Measurements from ENCODE around the gene PHF11.
"Not testable (repeated sequence)": the region's sequence is repeated elsewhere in the genome, so short reads cannot be mapped to it uniquely, and the experiment has no call there.

PHF11 gene

GRCh38 chr13:49495783-49496762 lies at the start of gene PHF11:
TSS of gene PHF11 (plus strand) at chr13:49495953. CDS start at chr13:49496002, 49 bp downstream.
- peak; percentile 16 for DNase-seq

- no peak for DNase-seq
These were observed 49.3 kb upstream of the PHF11 start for GRCh38 chr13:49446473-49446872.

GRCh38 chr13:49448753-49449152 lies 47.0 kb upstream of the PHF11 start:
- DNase-seq: no peak

- DNase-seq: no peak
These were observed 45.5 kb upstream of the PHF11 start for GRCh38 chr13:49450105-49450819.

- DNase-seq: no peak
These were observed 42.9 kb upstream of the PHF11 start for GRCh38 chr13:49452725-49453457.

- DNase-seq: no peak
These were observed 42.3 kb upstream of the PHF11 start for GRCh38 chr13:49453465-49453864.

- DNase-seq: no peak
These were observed 41.3 kb upstream of the PHF11 start for GRCh38 chr13:49454388-49455006.

- no peak for DNase-seq
These were observed 40.8 kb upstream of the PHF11 start for GRCh38 chr13:49455007-49455398.

GRCh38 chr13:49456156-49456555 lies 39.6 kb upstream of the PHF11 start:
- DNase-seq: no peak

- DNase-seq: no peak
These were observed 38.5 kb upstream of the PHF11 start for GRCh38 chr13:49457221-49457620.

GRCh38 chr13:49459580-49459979 lies 36.2 kb upstream of the PHF11 start:
- DNase-seq: no peak

- no peak for DNase-seq
These were observed 31.7 kb upstream of the PHF11 start for GRCh38 chr13:49464085-49464484.

GRCh38 chr13:49464621-49465325 lies 31.0 kb upstream of the PHF11 start:
- DNase-seq: no peak

- DNase-seq: no peak
These were observed 29.4 kb upstream of the PHF11 start for GRCh38 chr13:49466292-49466838.

GRCh38 chr13:49472186-49472585 lies 23.6 kb upstream of the PHF11 start:
- no peak for DNase-seq

GRCh38 chr13:49476529-49476928 lies 19.2 kb upstream of the PHF11 start:
- DNase-seq: no peak

GRCh38 chr13:49481788-49482187 lies 14.0 kb upstream of the PHF11 start:
- DNase-seq: no peak

- no peak for DNase-seq
These were observed 7.2 kb upstream of the PHF11 start for GRCh38 chr13:49488563-49488962.

GRCh38 chr13:49494645-49495044 lies 1.1 kb upstream of the PHF11 start:
- DNase-seq: no peak

- not testable (repeated sequence) for DNase-seq
These were observed 1.1 kb downstream of the PHF11 start for GRCh38 chr13:49496837-49497236.

GRCh38 chr13:49497272-49497671 lies 1.5 kb downstream of the PHF11 start:
- no peak for DNase-seq

GRCh38 chr13:49498206-49498605 lies 2.5 kb downstream of the PHF11 start:
- no peak for DNase-seq

All from NCI-H226 (cell line).